Heart left ventricle (tissue), 16 donors: ENCODE data around the gene CYP3A4. TPM values are rescaled to one million over a fixed set of nuclear protein-coding genes. Genes with fewer than 3 reads are reported as not detected.

Experiments used
- ATAC-seq, 4 donors: fragments of 200-7000 bp; cut with Tn5 transposase; one replicate each; pipeline ENCODE4 v1.9.1; 2020 to 2022; ENCODE audit warnings: moderate library complexity in 4 of 4, mild to moderate bottlenecking in 3 of 4, moderate number of reproducible peaks in 1 of 4
- DNase-seq, 5 donors: peaks; one replicate each; pipeline ENCODE4 v3.0.0-alpha.2; 2020
- H3K27ac ChIP-seq, 12 donors: fragments of 200-600 bp; sonication (generic) in 4 of 12; one replicate each; pipeline versions ENCODE4 v1.5.0 to v1.8.0; 2016 to 2022; ENCODE audit warnings: mild to moderate bottlenecking in 2 of 12
- H3K27me3 ChIP-seq, 9 donors: fragments of 200-600 bp; sonication (generic) in 2 of 9; one replicate each; pipeline versions ENCODE4 v1.5.1 to v1.8.0; 2016 to 2022; ENCODE audit warnings: mild to moderate bottlenecking in 3 of 9
- H3K36me3 ChIP-seq, 9 donors: fragments of 200-600 bp; sonication (generic) in 2 of 9; one replicate each; pipeline versions ENCODE4 v1.5.0 to v1.8.0; 2018 to 2022; ENCODE audit warnings: mild to moderate bottlenecking in 2 of 9
- H3K4me1 ChIP-seq, 12 donors: fragments of 200-600 bp; sonication (generic) in 4 of 12; one replicate each; pipeline versions ENCODE4 v1.5.0 to v1.8.0; 2016 to 2022; ENCODE audit warnings: mild to moderate bottlenecking in 3 of 12
- H3K4me3 ChIP-seq, 12 donors: fragments of 200-600 bp; sonication (generic) in 4 of 12; one replicate each; pipeline versions ENCODE4 v1.5.0 to v1.8.0; 2017 to 2022; ENCODE audit warnings: mild to moderate bottlenecking in 9 of 12, moderate library complexity in 4 of 12
- H3K9me3 ChIP-seq, 12 donors: fragments of 200-600 bp; sonication (generic) in 4 of 12; one replicate each; pipeline versions ENCODE4 v1.5.0 to v1.8.0; 2016 to 2022; ENCODE audit warnings: mild to moderate bottlenecking in 1 of 12
- CTCF ChIP-seq, 12 donors: fragments of 200-600 bp; sonication (generic) in 4 of 12; IDR thresholded peaks; one replicate each; pipeline versions ENCODE4 v1.5.0 to v1.8.0; 2018 to 2022; ENCODE audit warnings: antibody characterized with exemption in 12 of 12, mild to moderate bottlenecking in 5 of 12
- POLR2A ChIP-seq, 2 donors: fragments of 450-650 bp; IDR thresholded peaks; one replicate each; pipeline ENCODE4 v1.6.1; 2017; ENCODE audit warnings: antibody characterized with exemption in 2 of 2, mild to moderate bottlenecking in 2 of 2, moderate library complexity in 2 of 2
- WGBS, 4 donors: extraction: QIAGEN DNeasy Blood & Tissue Kit in 2 of 4; methylation state at CpG; one replicate each; pipeline versions ENCODE4 v1.1.5 to v1.1.7; 2013 to 2018; 5-methylcytosine and 5-hydroxymethylcytosine counted together
- intact Hi-C, 10 donors: fragments of 100-400 bp; cut with DNase I; formaldehyde crosslinking; loops; one replicate each; pipeline versions ENCODE4 v1.11.1 to v1.14.2; 2022
- polyA plus RNA-seq, 2 donors: library from polyadenylated mRNA; stranded (reverse); fragments of 200-250 nt; gene quantifications; one replicate each; pipeline ENCODE4 v1.2.3, GENCODE V29; 2013
- total RNA-seq, 9 donors: library from RNA; depleted of rRNA in 2 of 9; stranded (reverse); fragments of >200 nt in 2 of 9; fragmentation: NEBNext Ultra II Directional in 3 of 9; extraction: Animal tissue kit (Norgen Biotek cat#: 25700) in 3 of 9; gene quantifications; one replicate each; pipeline versions ENCODE4 v1.1.0 to v1.2.4, GENCODE V29; 2016 to 2023
- donor health status: ischemic (EF 13 %, LVEDD 7.1; RV severe dilation, severe dysfunction).
- donor health status: healthy with polysubstance abuse.
- donor health status: DM: no; HTN: yes; CAD: no.
- donor health status: DM: no; HTN: no; CAD: no.
- donor health status: ischemic (EF 25% LVEDD 6.9; RV normal size, moderate dysfunction).
- donor health status: ischemic (EF 25% LVEDD 5.7; RV mildly dilated, moderate dysfunction).
- donor health status: healthy.
- donor health status: DM: yes; HTN: yes; CAD: no.
- donor health status: ischemic (EF 35%, LVEDD 5.7; RV mildly dilated, moderate dysfunction).
- donor health status: nonischemic (EF 11% LVEDD 7.7; RV severe dilation, severe dysfunction).
- donor health status: DM: yes; HTN: yes; CAD: no.
- donor health status: PGD.
- donor health status: ischemic (EF 29% LVEDD 5.4; RV normal size, mild dysfunction).
- donor health status: nonischemic (EF 23%, LVEDD 6.1; RV moderate dilation, normal function).

CYP3A4 gene
- total and polyA plus RNA-seq, 11 donors: 0.03 to 0.56 TPM; not detected in 9

- ATAC-seq: no peak
- no peak overlapping the region for H3K4me3 ChIP-seq
- H3K36me3 ChIP-seq: no peaks in the 10 kb centered on the region
- 68 to 93% (median 90%) methylated on average over 3 of the region's 3 CpGs for WGBS, 4 donors
- no peak overlapping the region for H3K27ac ChIP-seq
- TF ChIP-seq POLR2A (IDR thresholded peaks at IDR 0.05): no peak
- TF ChIP-seq CTCF (IDR thresholded peaks at IDR 0.05): no peak
- no peak for DNase-seq
- intact Hi-C loops: no loop called here
- H3K9me3 ChIP-seq: no peaks in the 10 kb centered on the region
- H3K27me3 ChIP-seq: no peaks in the 10 kb centered on the region
- H3K4me1 ChIP-seq: peaks cover 0 to 7% (median 0%) of the 10 kb centered on the region in 12 donors
These were observed 40.1 kb upstream of the CYP3A4 start for GRCh38 chr7:99824091-99824490.

DNA sequence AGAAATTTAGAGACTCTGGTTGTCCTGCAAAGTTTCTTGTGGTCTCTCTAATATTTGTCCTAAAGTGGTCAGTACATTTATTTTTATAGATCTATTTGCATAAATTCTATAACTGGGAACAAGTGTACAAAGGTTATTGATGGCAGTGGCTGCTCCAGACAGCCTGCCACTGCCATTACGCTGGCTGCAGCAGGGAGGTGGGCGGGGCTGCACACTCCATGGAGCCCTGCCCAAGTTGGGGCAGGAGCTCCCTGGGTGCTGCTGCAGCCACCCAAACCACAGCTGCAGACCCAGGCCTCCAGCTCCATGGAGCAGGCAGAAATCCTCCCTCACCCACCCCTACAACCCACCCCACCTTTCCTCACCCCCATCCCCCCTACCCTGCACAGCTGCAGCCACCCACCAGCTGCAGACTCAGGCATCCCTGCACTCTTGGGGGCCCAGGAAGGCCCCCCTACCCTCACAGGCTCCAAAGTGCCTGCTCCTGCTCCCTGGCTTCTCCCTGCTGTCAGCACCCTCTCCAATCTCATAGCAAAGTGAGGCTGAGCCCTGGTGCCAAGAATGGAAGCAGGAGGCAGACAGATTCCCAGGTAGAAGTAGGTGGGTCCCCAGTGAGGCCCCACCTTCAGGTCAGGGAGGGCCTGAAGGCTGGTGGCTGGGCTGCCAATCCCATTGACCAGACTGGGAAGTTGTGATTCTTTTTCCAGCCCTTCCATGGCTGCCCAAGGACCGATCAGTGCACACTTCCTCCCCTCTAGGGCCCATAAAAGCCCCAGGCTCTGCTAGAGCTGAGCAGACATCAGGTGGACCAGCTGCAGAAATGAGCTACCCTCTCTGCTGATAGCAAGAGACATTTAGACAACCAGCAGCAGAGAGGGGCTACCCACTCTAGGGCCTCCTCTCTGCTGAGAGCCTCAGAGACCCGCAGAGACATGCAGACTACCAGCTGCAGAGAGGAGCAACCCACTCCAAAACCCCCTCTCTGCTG lies 39.0 kb upstream of the CYP3A4 start:
- H3K27me3 ChIP-seq: no peaks in the 10 kb centered on the region
- no peak overlapping the region for H3K27ac ChIP-seq
- peak in 1 of 5 donors; percentile 24 for DNase-seq
- H3K36me3 ChIP-seq: no peaks in the 10 kb centered on the region
- H3K4me1 ChIP-seq: peaks cover 0 to 7% (median 0%) of the 10 kb centered on the region in 12 donors
- 66 to 73% (median 70%) methylated on average over 3 to 4 of the region's 4 CpGs for WGBS, 4 donors
- ATAC-seq: peak in 3 of 4 donors; percentile 24 to 54 (median 48)
- no peak overlapping the region for H3K4me3 ChIP-seq
- intact Hi-C loops: no loop called here
- H3K9me3 ChIP-seq: no peaks in the 10 kb centered on the region
- TF ChIP-seq POLR2A (IDR thresholded peaks at IDR 0.05) (no peak), CTCF (IDR thresholded peaks at IDR 0.05) (no peak)

- H3K4me1 ChIP-seq: peaks cover 0 to 7% (median 0%) of the 10 kb centered on the region in 12 donors
- intact Hi-C loops: no loop called here
- no peak overlapping the region for H3K4me3 ChIP-seq
- DNase-seq (no peak), ATAC-seq (no peak)
- 74 to 90% (median 78%) methylated on average over 2 of the region's 2 CpGs for WGBS, 4 donors
- no peak for TF ChIP-seq POLR2A (IDR thresholded peaks at IDR 0.05)
- TF ChIP-seq CTCF (IDR thresholded peaks at IDR 0.05): no peak
- no peak overlapping the region for H3K27ac ChIP-seq
- no peaks in the 10 kb centered on the region for H3K27me3 ChIP-seq
- H3K36me3 ChIP-seq: no peaks in the 10 kb centered on the region
- H3K9me3 ChIP-seq: no peaks in the 10 kb centered on the region
These were observed 36.5 kb upstream of the CYP3A4 start for GRCh38 chr7:99820408-99821027.

GRCh38 chr7:99808766-99809165 lies 24.8 kb upstream of the CYP3A4 start:
- H3K4me1 ChIP-seq: no peaks in the 10 kb centered on the region
- H3K9me3 ChIP-seq: peaks cover 0 to 22% (median 4%) of the 10 kb centered on the region in 12 donors
- WGBS, 4 donors: 85 to 88% (median 86%) methylated on average over 5 of the region's 5 CpGs
- H3K36me3 ChIP-seq: no peaks in the 10 kb centered on the region
- no peak overlapping the region for H3K4me3 ChIP-seq
- TF ChIP-seq CTCF (IDR thresholded peaks at IDR 0.05) (no peak), POLR2A (IDR thresholded peaks at IDR 0.05) (no peak)
- intact Hi-C loops: no loop called here
- ATAC-seq (no peak), DNase-seq (no peak)
- H3K27ac ChIP-seq: no peak overlapping the region
- no peaks in the 10 kb centered on the region for H3K27me3 ChIP-seq
